ENCODE data around the gene PLSCR4.

PLSCR4 gene

GRCh38 chr3:146160964-146161662 is 89.8 kb downstream of the PLSCR4 start, which contains the start of gene PLOD2:
Gene PLOD2 (minus strand): TSS chr3:146161184. CDS start chr3:146160989, 195 bp downstream.
- peak in 1 of 2 donors; percentile 2 for DNase-seq (ENCODE audit: low read depth in 2 of 2)

GRCh38 chr3:146160321-146160963 is 90.5 kb downstream of the PLSCR4 start:
- DNase-seq (ENCODE audit: low read depth in 2 of 2) = peak in 1 of 2 donors; percentile 5

GRCh38 chr3:146159616-146160320 is 91.1 kb downstream of the PLSCR4 start:
- DNase-seq (ENCODE audit: low read depth in 2 of 2) = no peak

- no peak for DNase-seq (ENCODE audit: low read depth in 2 of 2)
These were observed 91.9 kb downstream of the PLSCR4 start for GRCh38 chr3:146159037-146159436.

- DNase-seq (ENCODE audit: low read depth in 2 of 2) = no peak
These were observed 93.4 kb downstream of the PLSCR4 start for GRCh38 chr3:146157325-146158060.

- no peak for DNase-seq (ENCODE audit: low read depth in 2 of 2)
These were observed 94.1 kb downstream of the PLSCR4 start for GRCh38 chr3:146156666-146157314.

GRCh38 chr3:146156095-146156494 is 94.8 kb downstream of the PLSCR4 start:
- no peak for DNase-seq (ENCODE audit: low read depth in 2 of 2)

GRCh38 chr3:146154995-146155394 is 95.9 kb downstream of the PLSCR4 start:
- no peak for DNase-seq (ENCODE audit: low read depth in 2 of 2)

GRCh38 chr3:146154316-146154715 is 96.6 kb downstream of the PLSCR4 start:
- DNase-seq (ENCODE audit: low read depth in 2 of 2) = no peak

- no peak for DNase-seq (ENCODE audit: low read depth in 2 of 2)
These were observed 97.5 kb downstream of the PLSCR4 start for GRCh38 chr3:146153429-146153828.

GRCh38 chr3:146152834-146153233 is 98.1 kb downstream of the PLSCR4 start:
- no peak for DNase-seq (ENCODE audit: low read depth in 2 of 2)

- no peak for DNase-seq (ENCODE audit: low read depth in 2 of 2)
These were observed 102.4 kb downstream of the PLSCR4 start for GRCh38 chr3:146148468-146148931.

GRCh38 chr3:146145642-146146041 is 105.3 kb downstream of the PLSCR4 start:
- DNase-seq (ENCODE audit: low read depth in 2 of 2) = no peak

GRCh38 chr3:146142757-146143156 is 108.1 kb downstream of the PLSCR4 start:
- no peak for DNase-seq (ENCODE audit: low read depth in 2 of 2)

Measured in stimulated activated CD4-positive, alpha-beta T cell treated with anti-CD3 and anti-CD28 coated beads, Interleukin-15, amount 100 ng/mL, for 48 hours (primary cell).